Nephron (organoid): ENCODE data around the gene SLC35A5.

Experiments used
- H3K27ac Mint-ChIP-seq, 3 experiments: 2 replicates each; pipeline ENCODE4 v1.8.0; 2020; ENCODE audit warnings: mixed read lengths in 3 of 3, mild to moderate bottlenecking in 2 of 3, moderate library complexity in 1 of 3
- H3K27me3 Mint-ChIP-seq: 2 replicates; pipeline ENCODE4 v1.8.0; 2021; ENCODE audit warnings: low read depth, mild to moderate bottlenecking, moderate library complexity, mixed read lengths
- H3K36me3 Mint-ChIP-seq: 2 replicates; pipeline ENCODE4 v1.8.0; 2020; ENCODE audit warnings: low read depth, mixed read lengths
- H3K4me1 Mint-ChIP-seq: 2 replicates; pipeline ENCODE4 v1.8.0; 2020; ENCODE audit warnings: mixed read lengths
- H3K4me3 Mint-ChIP-seq, 3 experiments: 2 replicates each; pipeline ENCODE4 v1.8.0; 2020; ENCODE audit warnings: mild to moderate bottlenecking in 3 of 3, mixed read lengths in 3 of 3, moderate library complexity in 2 of 3
- H3K9me3 Mint-ChIP-seq: 2 replicates; pipeline ENCODE4 v1.8.0; 2020; ENCODE audit warnings: mixed read lengths
- CTCF ChIP-seq, 3 experiments: fragments of 200-600 bp; sonication (generic); IDR thresholded peaks; one replicate each; pipeline ENCODE4 v1.5.0; 2021; ENCODE audit warnings: antibody characterized with exemption in 3 of 3; ENCODE audit not compliant: unreplicated experiment in 3 of 3

The SLC35A5 gene

GRCh38 chr3:112619295-112619694 lies 57.5 kb downstream of the SLC35A5 start:
- Mint-ChIP-seq H3K9me3 (no peaks in the 10 kb centered on the region), H3K36me3 (peaks cover 65% of the 10 kb centered on the region), H3K27ac (no peak overlapping the region), H3K4me1 (peaks cover 15% of the 10 kb centered on the region), H3K4me3 (no peak overlapping the region), H3K27me3 (no peaks in the 10 kb centered on the region)
- TF ChIP-seq CTCF (IDR thresholded peaks at IDR 0.05; ENCODE audit: unreplicated experiment in 3 of 3): no peak

GRCh38 chr3:112623213-112623612 lies 61.4 kb downstream of the SLC35A5 start:
- Mint-ChIP-seq H3K9me3 (no peaks in the 10 kb centered on the region), H3K4me3 (no peak overlapping the region), H3K27me3 (no peaks in the 10 kb centered on the region), H3K4me1 (peaks cover 20% of the 10 kb centered on the region), H3K27ac (no peak overlapping the region), H3K36me3 (peaks cover 50% of the 10 kb centered on the region)
- TF ChIP-seq CTCF (IDR thresholded peaks at IDR 0.05; ENCODE audit: unreplicated experiment in 3 of 3): no peak

- no peak for TF ChIP-seq CTCF (IDR thresholded peaks at IDR 0.05; ENCODE audit: unreplicated experiment in 3 of 3)
- H3K27ac Mint-ChIP-seq: no peak overlapping the region
- no peaks in the 10 kb centered on the region for H3K9me3 Mint-ChIP-seq
- H3K36me3 Mint-ChIP-seq: peaks cover 53% of the 10 kb centered on the region
- no peak overlapping the region for H3K4me3 Mint-ChIP-seq
- peaks cover 25% of the 10 kb centered on the region for H3K4me1 Mint-ChIP-seq
- no peaks in the 10 kb centered on the region for H3K27me3 Mint-ChIP-seq
Observed at GRCh38 chr3:112623717-112624116, 61.9 kb downstream of the SLC35A5 start.

GRCh38 chr3:112627419-112627818 lies 65.6 kb downstream of the SLC35A5 start:
- H3K27ac Mint-ChIP-seq: peak overlapping the region in 2 of 3 experiments; percentile 47 to 78
- no peaks in the 10 kb centered on the region for H3K9me3 Mint-ChIP-seq
- H3K36me3 Mint-ChIP-seq: peaks cover 61% of the 10 kb centered on the region
- H3K4me3 Mint-ChIP-seq: peak overlapping the region in 1 of 3 experiments; percentile 24
- peaks cover 4% of the 10 kb centered on the region for H3K27me3 Mint-ChIP-seq
- TF ChIP-seq CTCF (IDR thresholded peaks at IDR 0.05; ENCODE audit: unreplicated experiment in 3 of 3): no peak
- H3K4me1 Mint-ChIP-seq: peaks cover 43% of the 10 kb centered on the region

GRCh38 chr3:112627919-112628466 lies 66.1 kb downstream of the SLC35A5 start:
- Mint-ChIP-seq H3K9me3 (no peaks in the 10 kb centered on the region), H3K27me3 (peaks cover 4% of the 10 kb centered on the region), H3K27ac (peak overlapping the region in 1 of 3 experiments; percentile 78), H3K4me1 (peaks cover 49% of the 10 kb centered on the region), H3K36me3 (peaks cover 61% of the 10 kb centered on the region), H3K4me3 (no peak overlapping the region)
- no peak for TF ChIP-seq CTCF (IDR thresholded peaks at IDR 0.05; ENCODE audit: unreplicated experiment in 3 of 3)

GRCh38 chr3:112629425-112629824 lies 67.6 kb downstream of the SLC35A5 start:
- H3K27me3 Mint-ChIP-seq: peaks cover 4% of the 10 kb centered on the region
- no peak for TF ChIP-seq CTCF (IDR thresholded peaks at IDR 0.05; ENCODE audit: unreplicated experiment in 3 of 3)
- H3K36me3 Mint-ChIP-seq: peaks cover 52% of the 10 kb centered on the region
- H3K4me3 Mint-ChIP-seq: peak overlapping the region in 1 of 3 experiments; percentile 31
- H3K4me1 Mint-ChIP-seq: peaks cover 60% of the 10 kb centered on the region
- no peaks in the 10 kb centered on the region for H3K9me3 Mint-ChIP-seq
- H3K27ac Mint-ChIP-seq: peak overlapping the region in 2 of 3 experiments; percentile 35 to 63
